ENCODE data around the gene MUC4.
A peak's percentile ranks its signal among the peaks of the same experiment; 100 is the strongest.

MUC4 gene

GRCh38 chr3:195705081-195705991, 106.4 kb downstream of the MUC4 start:
- no peak for FAIRE-seq
- DNase-seq (ENCODE audit: insufficient read length, low spot score): no peak

GRCh38 chr3:195704433-195704999, 107.2 kb downstream of the MUC4 start:
- no peak for FAIRE-seq
- no peak for DNase-seq (ENCODE audit: insufficient read length, low spot score)

GRCh38 chr3:195703776-195704175, 108.0 kb downstream of the MUC4 start:
- FAIRE-seq: no peak
- no peak for DNase-seq (ENCODE audit: insufficient read length, low spot score)

GRCh38 chr3:195701042-195701915, 110.5 kb downstream of the MUC4 start:
- FAIRE-seq: no peak
- no peak for DNase-seq (ENCODE audit: insufficient read length, low spot score)

GRCh38 chr3:195700319-195700718, 111.4 kb downstream of the MUC4 start:
- no peak for FAIRE-seq
- DNase-seq (ENCODE audit: insufficient read length, low spot score): no peak

- no peak for FAIRE-seq
- DNase-seq (ENCODE audit: insufficient read length, low spot score): no peak
Observed at GRCh38 chr3:195699860-195700259, 111.9 kb downstream of the MUC4 start.

- no peak for FAIRE-seq
Observed at GRCh38 chr3:195699388-195699771, 112.3 kb downstream of the MUC4 start.

GRCh38 chr3:195698647-195699387, 112.9 kb downstream of the MUC4 start:
- FAIRE-seq: no peak

More at GRCh38 chr3:195699388-195699771, 112.3 kb downstream of the MUC4 start:
- no peak for DNase-seq (ENCODE audit: insufficient read length, low spot score)

GRCh38 chr3:195698325-195698646, 113.4 kb downstream of the MUC4 start:
- DNase-seq (ENCODE audit: insufficient read length, low spot score): no peak
- FAIRE-seq: no peak

More at GRCh38 chr3:195698647-195699387, 112.9 kb downstream of the MUC4 start:
- no peak for DNase-seq (ENCODE audit: insufficient read length, low spot score)

GRCh38 chr3:195697582-195698324, 114.0 kb downstream of the MUC4 start:
- no peak for FAIRE-seq
- peak; percentile 27 for DNase-seq (ENCODE audit: insufficient read length, low spot score)
